Subcutaneous abdominal adipose tissue (tissue), 5 donors: Measurements from ENCODE around the gene ZNF407.

Experiments
- H3K27ac ChIP-seq: one replicate; pipeline ENCODE4 v1.7.0; 2013; ENCODE audit warnings: low read depth, mild to moderate bottlenecking, inconsistent platforms, low read length, moderate library complexity
- H3K27me3 ChIP-seq, 5 donors: one replicate each; pipeline ENCODE4 v1.7.0; 2013; ENCODE audit warnings: low read length in 5 of 5, inconsistent platforms in 1 of 5; ENCODE audit not compliant: control insufficient read depth in 5 of 5, insufficient read depth in 4 of 5
- H3K36me3 ChIP-seq, 5 donors: one replicate each; pipeline ENCODE4 v1.7.0; 2013; ENCODE audit warnings: low read length in 5 of 5; ENCODE audit not compliant: control insufficient read depth in 5 of 5, insufficient read depth in 5 of 5
- H3K4me1 ChIP-seq, 5 donors: one replicate each; pipeline ENCODE4 v1.7.0; 2013; ENCODE audit warnings: low read length in 5 of 5, mild to moderate bottlenecking in 3 of 5, moderate library complexity in 1 of 5; ENCODE audit not compliant: control insufficient read depth in 5 of 5, insufficient read depth in 5 of 5
- H3K4me3 ChIP-seq, 5 donors: one replicate each; pipeline ENCODE4 v1.7.0; 2013; ENCODE audit warnings: low read length in 5 of 5, low read depth in 1 of 5
- H3K9ac ChIP-seq, 5 donors: one replicate each; pipeline ENCODE4 v1.7.0; 2013; ENCODE audit warnings: low read length in 5 of 5, mild to moderate bottlenecking in 4 of 5, moderate library complexity in 3 of 5
- H3K9me3 ChIP-seq, 5 donors: one replicate each; pipeline ENCODE4 v1.7.0; 2013; ENCODE audit warnings: low read length in 5 of 5; ENCODE audit not compliant: control insufficient read depth in 5 of 5
- donor health status: healthy.
- donor health status: healthy.
- donor health status: healthy.
- donor health status: healthy.
- donor health status: healthy.

The ZNF407 gene

DNA sequence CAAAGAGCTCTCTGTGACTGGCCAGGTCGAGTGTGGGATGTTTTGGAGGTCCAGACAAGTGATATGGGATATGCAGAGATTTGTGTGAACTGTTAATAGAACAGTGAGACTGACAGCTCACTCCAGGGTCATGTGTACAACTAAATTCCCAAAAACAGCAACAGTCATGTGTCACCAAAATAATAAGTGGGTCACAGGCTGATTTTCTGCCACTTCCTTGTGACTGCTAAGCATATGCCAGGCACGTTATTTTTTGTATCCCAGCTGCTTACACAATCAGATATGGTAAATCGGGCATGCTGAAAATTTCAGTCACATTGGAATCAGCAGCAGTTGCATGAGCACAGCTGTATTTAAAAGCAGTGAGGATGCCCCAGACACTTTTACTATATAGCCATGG, 412.6 kb downstream of the ZNF407 start:
- Histone ChIP-seq H3K9ac (no peak overlapping the region), H3K9me3 (no peaks in the 10 kb centered on the region), H3K4me1 (peaks cover 0 to 20% (median 11%) of the 10 kb centered on the region in 5 donors), H3K27me3 (no peaks in the 10 kb centered on the region), H3K27ac (no peak overlapping the region), H3K4me3 (no peak overlapping the region), H3K36me3 (no peaks in the 10 kb centered on the region)

DNA sequence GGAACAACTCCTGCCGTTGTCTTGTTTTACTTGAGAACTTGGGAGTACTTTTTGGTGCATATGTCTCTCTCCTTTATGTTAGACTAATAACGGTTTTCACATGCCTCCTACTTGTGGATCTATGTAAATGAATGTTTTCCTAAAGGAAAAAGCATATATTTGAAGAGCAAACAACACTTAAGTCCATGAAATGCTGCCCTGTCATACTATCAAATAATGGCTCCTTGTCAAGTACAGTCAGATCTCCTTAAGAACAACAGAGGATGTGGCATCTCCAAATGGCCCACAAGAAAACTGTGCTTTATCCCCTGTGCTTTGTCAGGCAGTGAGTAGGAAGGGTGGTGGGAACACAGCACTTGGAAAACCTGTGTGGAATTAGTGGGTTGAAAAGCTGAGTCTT, 413.0 kb downstream of the ZNF407 start:
- no peak overlapping the region for H3K27ac ChIP-seq

DNA sequence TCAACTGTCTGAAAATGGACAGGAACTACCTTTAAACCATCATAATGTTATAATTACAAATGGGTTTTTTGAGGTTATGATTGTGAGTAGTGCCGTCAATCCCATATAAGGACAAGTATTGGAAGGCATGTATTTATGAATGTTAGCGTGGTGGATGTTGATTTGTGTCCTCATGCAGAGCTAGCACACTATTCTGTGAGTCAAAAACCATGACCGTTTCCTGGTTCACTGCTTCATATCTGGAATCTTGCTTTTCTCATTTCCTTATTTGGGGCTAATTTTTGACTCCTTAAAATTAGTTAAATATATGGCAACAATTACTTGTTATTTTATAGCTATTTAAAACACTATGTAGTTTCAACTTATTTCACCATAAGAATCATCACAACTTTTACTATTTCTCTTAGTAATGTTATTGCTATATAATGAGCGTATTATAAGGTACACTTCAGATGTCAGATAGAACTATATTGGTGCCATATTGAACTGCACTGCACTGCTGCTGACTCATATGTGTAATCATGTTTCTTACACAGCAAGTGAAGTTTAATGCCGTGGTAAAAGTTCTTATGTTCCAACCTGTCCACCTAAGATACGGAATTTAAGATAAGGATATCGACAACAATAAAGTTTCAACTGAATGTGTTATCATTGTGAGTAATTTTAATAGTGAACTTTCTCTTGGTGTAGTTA, 418.5 kb downstream of the ZNF407 start:
- Histone ChIP-seq H3K27ac (no peak overlapping the region), H3K4me3 (no peak overlapping the region), H3K36me3 (no peaks in the 10 kb centered on the region), H3K9me3 (no peaks in the 10 kb centered on the region), H3K9ac (no peak overlapping the region), H3K4me1 (no peaks in the 10 kb centered on the region), H3K27me3 (no peaks in the 10 kb centered on the region)

More for the DNA sequence above, 413.0 kb downstream of the ZNF407 start:
- Histone ChIP-seq H3K4me3 (no peak overlapping the region), H3K27me3 (no peaks in the 10 kb centered on the region), H3K9me3 (no peaks in the 10 kb centered on the region), H3K36me3 (no peaks in the 10 kb centered on the region), H3K9ac (no peak overlapping the region), H3K4me1 (peaks cover 0 to 20% (median 11%) of the 10 kb centered on the region in 5 donors)

DNA sequence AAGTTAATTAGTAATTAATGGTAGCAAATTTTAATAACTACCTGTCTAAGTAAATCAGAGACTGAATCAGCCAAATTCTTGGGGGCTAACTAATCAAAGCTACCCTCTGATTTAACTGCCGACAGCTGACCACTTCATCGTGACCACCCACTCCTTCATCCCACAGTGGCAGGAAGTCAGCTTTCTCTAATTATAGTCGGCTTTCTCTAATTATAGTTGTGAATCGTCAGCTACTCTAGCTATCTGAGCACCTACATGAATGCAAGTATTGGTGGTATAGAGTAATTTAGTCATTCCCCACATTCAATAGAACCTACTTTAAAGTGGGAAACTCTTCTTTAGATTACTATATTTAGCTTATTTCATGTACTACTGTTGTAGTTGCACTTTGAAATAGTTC, 425.8 kb downstream of the ZNF407 start:
- H3K36me3 ChIP-seq: no peaks in the 10 kb centered on the region
- no peak overlapping the region for H3K4me3 ChIP-seq
- no peaks in the 10 kb centered on the region for H3K27me3 ChIP-seq
- no peak overlapping the region for H3K27ac ChIP-seq
- H3K4me1 ChIP-seq: peaks cover 0 to 7% (median 0%) of the 10 kb centered on the region in 5 donors
- no peaks in the 10 kb centered on the region for H3K9me3 ChIP-seq
- no peak overlapping the region for H3K9ac ChIP-seq

GRCh38 chr18:75024871-75025270, 427.2 kb downstream of the ZNF407 start:
- Histone ChIP-seq H3K36me3 (no peaks in the 10 kb centered on the region), H3K27ac (no peak overlapping the region), H3K4me3 (no peak overlapping the region), H3K27me3 (no peaks in the 10 kb centered on the region), H3K9ac (no peak overlapping the region), H3K9me3 (no peaks in the 10 kb centered on the region), H3K4me1 (peaks cover 0 to 7% (median 0%) of the 10 kb centered on the region in 5 donors)

- Histone ChIP-seq H3K9ac (no peak overlapping the region), H3K27ac (no peak overlapping the region), H3K4me1 (peaks cover 0 to 7% (median 0%) of the 10 kb centered on the region in 5 donors), H3K36me3 (no peaks in the 10 kb centered on the region), H3K27me3 (no peaks in the 10 kb centered on the region), H3K4me3 (no peak overlapping the region), H3K9me3 (no peaks in the 10 kb centered on the region)
Measured at GRCh38 chr18:75025573-75025972, 427.9 kb downstream of the ZNF407 start.

- no peak overlapping the region for H3K27ac ChIP-seq
Measured at GRCh38 chr18:75029481-75029880, 431.8 kb downstream of the ZNF407 start.

DNA sequence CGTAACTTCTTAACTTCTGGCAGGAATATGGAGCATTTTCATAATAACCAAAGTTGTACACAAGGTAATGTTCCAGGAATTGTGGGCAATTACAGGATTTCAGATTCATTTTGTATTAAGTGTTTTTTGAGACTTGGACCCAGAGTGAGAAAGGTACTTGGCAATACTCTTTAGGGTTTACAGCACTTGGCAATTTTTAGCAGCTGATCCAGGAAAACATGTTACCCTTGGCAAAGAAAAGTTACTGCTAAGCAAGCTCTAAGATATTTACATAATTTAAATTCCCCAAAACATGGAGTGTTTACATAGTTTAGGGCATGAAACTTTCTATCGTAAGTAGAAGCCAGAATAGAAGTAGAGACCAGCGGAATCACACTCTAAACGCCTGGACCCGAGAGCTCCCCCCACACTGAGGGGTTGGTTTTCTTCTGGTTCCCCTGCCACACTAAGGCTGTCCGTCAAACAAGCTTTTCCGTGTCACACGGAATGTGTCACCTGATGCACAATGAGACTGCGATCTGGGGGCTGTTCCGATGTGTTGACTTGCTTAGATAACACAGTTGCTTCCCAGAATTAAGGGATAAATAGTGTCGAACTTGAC, 434.1 kb downstream of the ZNF407 start:
- Histone ChIP-seq H3K9ac (no peak overlapping the region), H3K27ac (no peak overlapping the region), H3K36me3 (no peaks in the 10 kb centered on the region), H3K9me3 (no peaks in the 10 kb centered on the region), H3K4me1 (no peaks in the 10 kb centered on the region), H3K4me3 (no peak overlapping the region), H3K27me3 (no peaks in the 10 kb centered on the region)

More at GRCh38 chr18:75029481-75029880, 431.8 kb downstream of the ZNF407 start:
- Histone ChIP-seq H3K9ac (no peak overlapping the region), H3K4me3 (no peak overlapping the region), H3K4me1 (peaks cover 0 to 7% (median 0%) of the 10 kb centered on the region in 5 donors), H3K27me3 (no peaks in the 10 kb centered on the region), H3K9me3 (no peaks in the 10 kb centered on the region), H3K36me3 (no peaks in the 10 kb centered on the region)

DNA sequence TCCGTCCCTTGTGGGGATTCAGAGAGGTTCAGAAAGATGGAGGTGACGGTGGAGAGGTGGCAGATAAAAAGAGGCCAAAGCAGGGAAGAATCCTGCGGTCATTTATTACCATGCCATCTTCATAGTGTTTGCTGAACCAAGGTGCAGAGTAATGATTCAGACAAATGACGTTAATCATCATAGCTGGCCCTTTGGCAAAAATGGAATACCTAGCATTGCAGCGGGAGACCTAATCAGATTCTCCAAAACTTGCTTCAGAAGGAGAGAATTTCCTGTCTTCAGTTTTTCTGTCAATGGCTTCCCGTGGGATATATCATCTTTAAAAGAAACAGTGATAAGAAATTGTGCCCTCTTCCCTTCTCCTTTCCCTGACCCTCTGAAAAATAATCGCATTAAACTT, 435.8 kb downstream of the ZNF407 start:
- Histone ChIP-seq H3K36me3 (no peaks in the 10 kb centered on the region), H3K9ac (no peak overlapping the region), H3K27me3 (no peaks in the 10 kb centered on the region), H3K4me3 (no peak overlapping the region), H3K27ac (no peak overlapping the region), H3K4me1 (no peaks in the 10 kb centered on the region), H3K9me3 (no peaks in the 10 kb centered on the region)

DNA sequence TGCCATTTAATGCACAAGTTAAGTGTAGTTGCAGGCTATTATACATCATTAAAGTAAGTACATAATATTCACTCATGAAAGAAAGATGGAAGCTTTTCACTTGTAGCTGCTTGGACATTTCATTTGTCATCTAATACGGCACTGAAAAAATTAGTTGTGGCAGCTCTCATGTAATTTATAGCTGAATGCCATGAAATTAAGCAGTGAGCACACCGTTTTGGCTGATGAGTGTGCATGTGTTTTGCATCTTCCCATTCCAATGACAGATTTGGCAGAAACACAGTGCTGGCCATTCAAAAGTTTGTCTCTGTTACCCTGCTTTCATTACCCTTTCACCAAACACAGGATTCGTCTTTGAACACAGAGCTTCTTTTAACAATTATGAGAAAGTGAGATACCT, 437.3 kb downstream of the ZNF407 start:
- Histone ChIP-seq H3K9ac (no peak overlapping the region), H3K9me3 (no peaks in the 10 kb centered on the region), H3K36me3 (no peaks in the 10 kb centered on the region), H3K27me3 (no peaks in the 10 kb centered on the region), H3K27ac (no peak overlapping the region), H3K4me1 (no peaks in the 10 kb centered on the region), H3K4me3 (no peak overlapping the region)
